GM06990 (cell line): ENCODE measurements around the gene SPON2.
A peak's percentile ranks its signal among the peaks of the same experiment; 100 is the strongest.

Experiments used
- DNase-seq: peaks from one replicate; pipeline ENCODE4 v3.0.0-alpha.2; 2011; ENCODE audit not compliant: insufficient read length; ENCODE audit errors: extremely low read depth
- H3K27me3 ChIP-seq: replicated peaks from 2 replicates; pipeline ENCODE4 v1.6.0; 2011; ENCODE audit warnings: low read length; ENCODE audit not compliant: control insufficient read depth, insufficient read depth
- H3K36me3 ChIP-seq: 2 replicates; pipeline ENCODE4 v1.5.1; 2011; ENCODE audit warnings: low read length; ENCODE audit not compliant: control insufficient read depth, insufficient read depth
- H3K4me3 ChIP-seq: replicated peaks from 2 replicates; pipeline ENCODE4 v1.5.1; 2011; ENCODE audit warnings: low read depth, mild to moderate bottlenecking, control low read depth, low read length
- TF ChIP-seq, protein P1 (sequence below): IDR thresholded peaks from 2 replicates; pipeline ENCODE4 v1.5.1; 2011; ENCODE audit warnings: low read length, control low read depth, mild to moderate bottlenecking, inconsistent platforms; ENCODE audit not compliant: insufficient read depth, poor library complexity, severe bottlenecking

Gene SPON2

DNA sequence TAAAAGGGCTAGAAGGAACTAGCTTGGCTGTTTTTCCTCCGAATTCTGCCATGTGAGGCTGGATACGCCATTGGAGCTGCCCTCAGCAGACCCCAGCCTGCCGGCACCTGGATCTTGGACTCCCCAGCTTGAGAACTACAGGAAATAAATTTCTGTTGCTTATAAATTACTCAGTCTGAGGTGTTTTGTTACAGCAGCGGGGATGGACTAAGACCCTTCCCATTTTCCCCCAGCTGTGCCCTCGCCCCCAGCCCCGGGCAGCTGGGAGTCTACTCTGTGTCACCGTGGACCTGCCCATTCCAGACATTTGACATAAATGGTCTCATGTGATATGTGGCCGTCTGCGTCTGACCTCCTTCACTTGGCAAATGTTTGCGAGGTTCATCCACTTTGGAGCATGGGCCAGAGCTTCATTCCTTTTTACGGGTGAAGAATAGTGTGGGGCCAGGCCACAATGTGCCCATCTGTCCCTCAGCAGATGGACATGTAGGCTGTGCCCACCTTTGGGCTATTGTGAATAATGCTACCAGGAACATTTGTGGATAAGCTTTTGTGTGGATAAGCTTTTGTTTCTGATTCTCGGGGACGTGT, 30.7 kb upstream of the SPON2 start:
- peak; percentile 5 for DNase-seq
- TF ChIP-seq, protein P1, sequence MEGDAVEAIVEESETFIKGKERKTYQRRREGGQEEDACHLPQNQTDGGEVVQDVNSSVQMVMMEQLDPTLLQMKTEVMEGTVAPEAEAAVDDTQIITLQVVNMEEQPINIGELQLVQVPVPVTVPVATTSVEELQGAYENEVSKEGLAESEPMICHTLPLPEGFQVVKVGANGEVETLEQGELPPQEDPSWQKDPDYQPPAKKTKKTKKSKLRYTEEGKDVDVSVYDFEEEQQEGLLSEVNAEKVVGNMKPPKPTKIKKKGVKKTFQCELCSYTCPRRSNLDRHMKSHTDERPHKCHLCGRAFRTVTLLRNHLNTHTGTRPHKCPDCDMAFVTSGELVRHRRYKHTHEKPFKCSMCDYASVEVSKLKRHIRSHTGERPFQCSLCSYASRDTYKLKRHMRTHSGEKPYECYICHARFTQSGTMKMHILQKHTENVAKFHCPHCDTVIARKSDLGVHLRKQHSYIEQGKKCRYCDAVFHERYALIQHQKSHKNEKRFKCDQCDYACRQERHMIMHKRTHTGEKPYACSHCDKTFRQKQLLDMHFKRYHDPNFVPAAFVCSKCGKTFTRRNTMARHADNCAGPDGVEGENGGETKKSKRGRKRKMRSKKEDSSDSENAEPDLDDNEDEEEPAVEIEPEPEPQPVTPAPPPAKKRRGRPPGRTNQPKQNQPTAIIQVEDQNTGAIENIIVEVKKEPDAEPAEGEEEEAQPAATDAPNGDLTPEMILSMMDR = no peak
- Histone ChIP-seq H3K4me3 (no peak overlapping the region), H3K27me3 (no peaks in the 10 kb centered on the region), H3K36me3 (no peaks in the 10 kb centered on the region)

DNA sequence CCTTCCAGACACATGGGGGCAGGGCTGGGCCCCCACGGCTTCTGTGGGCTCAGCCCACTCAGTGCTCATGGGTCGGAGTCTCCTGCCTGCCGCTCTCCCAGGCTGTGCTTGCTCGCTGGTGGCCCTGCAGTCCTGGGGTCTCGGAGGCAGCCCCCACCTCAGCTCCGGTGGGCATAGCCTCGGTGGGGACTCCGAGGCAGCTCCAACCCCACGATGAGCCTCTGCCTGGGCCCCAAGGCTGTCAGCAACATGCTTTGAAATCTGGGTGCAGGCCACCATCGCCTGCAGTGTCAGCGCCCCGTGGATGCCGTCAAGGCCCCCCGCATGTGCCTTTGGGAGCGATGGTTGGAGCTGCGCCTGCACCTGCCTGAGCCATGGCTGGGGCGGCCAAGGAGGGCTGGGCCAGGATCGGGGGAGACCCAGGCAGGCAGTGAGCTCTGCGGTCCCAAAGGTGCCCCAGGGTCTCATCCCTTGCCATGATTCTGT, 30.2 kb upstream of the SPON2 start:
- H3K4me3 ChIP-seq = no peak overlapping the region
- TF ChIP-seq, protein P1 = no peak

DNA sequence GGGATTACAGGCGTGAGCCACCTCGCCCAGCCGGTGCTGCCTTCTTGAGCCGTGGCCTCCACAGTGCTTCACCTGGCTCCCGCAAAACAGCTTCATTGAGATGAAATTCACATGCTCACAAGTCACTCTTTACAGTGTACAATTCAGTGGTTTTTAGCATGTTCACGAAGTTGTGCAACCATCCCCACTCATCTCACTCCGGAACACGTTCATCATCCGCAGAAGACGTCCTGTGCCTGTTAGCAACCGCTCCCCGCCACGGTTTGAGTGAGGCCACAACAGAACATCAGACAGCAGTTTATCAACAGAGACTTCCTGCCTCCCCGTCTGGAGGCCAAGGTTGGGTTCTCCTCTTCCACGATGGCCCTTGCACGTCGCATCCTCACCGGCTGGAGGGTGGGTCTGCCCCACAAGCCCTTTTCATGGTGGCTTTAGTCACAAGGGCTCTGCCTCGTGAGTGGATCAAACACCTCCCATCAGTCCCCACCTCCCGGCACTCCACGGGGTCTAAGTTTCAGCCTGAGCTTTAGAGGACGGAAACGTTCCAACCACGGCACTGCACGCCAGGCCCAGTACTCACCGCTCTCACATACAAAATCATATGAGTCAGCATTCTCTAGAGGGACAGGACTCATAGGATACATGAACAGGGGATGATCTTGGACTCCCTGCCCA, 29.6 kb upstream of the SPON2 start:
- Histone ChIP-seq H3K36me3 (no peaks in the 10 kb centered on the region; the same call in 1 of the 2 replicates), H3K27me3 (no peaks in the 10 kb centered on the region), H3K4me3 (no peak overlapping the region)
- TF ChIP-seq, protein P1 = no peak
- peak; percentile 67 for DNase-seq

More for the DNA sequence above, 30.2 kb upstream of the SPON2 start:
- Histone ChIP-seq H3K27me3 (no peaks in the 10 kb centered on the region), H3K36me3 (no peaks in the 10 kb centered on the region)
- peak; percentile 15 for DNase-seq

DNA sequence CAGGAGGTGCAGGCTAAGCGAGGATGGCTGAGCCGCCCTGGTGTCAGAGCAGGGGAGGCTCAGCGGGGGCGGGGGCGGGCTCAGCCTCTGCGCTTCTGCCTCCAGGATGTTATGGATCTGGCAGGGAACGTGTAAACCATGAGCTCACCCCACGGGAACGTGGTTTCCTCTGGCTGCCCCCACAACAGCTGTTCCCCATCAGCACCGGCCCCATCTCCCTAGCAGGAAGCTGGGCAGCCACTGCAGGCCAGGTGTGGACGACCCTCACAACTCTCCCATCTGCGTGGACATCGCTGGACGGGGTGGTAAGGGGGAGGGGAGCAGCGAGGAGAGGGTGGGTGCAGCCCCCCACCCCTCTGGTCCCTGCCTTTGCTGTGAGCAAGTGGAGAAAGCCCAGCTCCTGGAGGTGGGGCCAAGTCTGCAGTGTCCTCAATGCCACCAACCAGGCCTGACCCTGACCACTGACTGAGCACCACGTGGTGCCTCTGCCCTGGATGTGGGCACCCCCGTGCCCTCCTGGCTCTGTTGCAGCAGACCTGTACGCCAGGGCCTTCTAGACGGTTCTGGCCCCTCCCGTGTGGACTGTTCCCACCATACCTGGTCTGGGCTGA, 28.1 kb upstream of the SPON2 start:
- Histone ChIP-seq H3K36me3 (peaks cover 5% of the 10 kb centered on the region), H3K27me3 (no peaks in the 10 kb centered on the region), H3K4me3 (peak overlapping the region; percentile 73)
- DNase-seq = peak; percentile 32
- TF ChIP-seq, protein P1 = no peak

DNA sequence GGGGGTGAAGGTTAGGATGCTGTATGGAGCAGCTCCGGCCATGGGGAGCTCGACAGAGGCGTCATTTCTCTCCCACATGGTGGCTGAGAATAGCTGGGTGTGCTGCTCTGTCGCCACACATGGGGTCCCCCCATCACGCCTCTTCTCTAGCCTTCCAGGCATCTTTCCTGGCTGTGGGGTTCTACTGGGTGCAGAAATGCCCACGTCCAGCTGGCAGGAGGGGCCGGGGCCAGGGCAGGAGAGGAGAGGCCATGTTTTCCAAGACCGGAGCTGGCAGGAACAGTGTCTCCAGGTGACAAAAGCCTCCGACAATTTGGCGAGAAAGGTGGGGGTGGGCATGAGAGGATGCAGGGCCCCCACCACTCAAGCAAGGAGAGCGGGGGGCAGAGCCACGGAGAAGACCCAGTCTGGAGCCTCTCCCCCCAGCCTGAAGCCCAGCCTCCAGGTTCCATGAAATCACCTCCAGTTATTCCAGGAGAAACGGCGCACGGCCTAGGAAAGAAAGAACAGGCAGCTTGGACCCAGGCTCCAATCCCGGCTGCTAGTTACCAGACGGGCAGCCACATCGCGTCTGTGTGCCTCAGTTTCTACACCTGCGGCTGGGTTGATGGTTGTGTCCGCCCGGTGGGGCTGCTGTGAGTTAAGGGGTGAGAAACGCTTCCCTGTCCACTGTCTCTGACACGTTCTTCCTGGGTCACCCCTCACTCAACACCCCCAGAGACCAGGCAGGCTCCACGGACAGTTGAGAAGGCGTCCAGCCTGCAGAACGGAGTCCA, 27.4 kb upstream of the SPON2 start:
- peak; percentile 2 for DNase-seq
- no peaks in the 10 kb centered on the region for H3K27me3 ChIP-seq
- H3K4me3 ChIP-seq = peak overlapping the region; percentile 73
- TF ChIP-seq, protein P1 = no peak
- H3K36me3 ChIP-seq = peaks cover 5% of the 10 kb centered on the region
